ENCODE results near the gene TSPAN17.
"Not testable (repeated sequence)": the region's sequence is repeated elsewhere in the genome, so short reads cannot be mapped to it uniquely, and the experiment has no call there.

The TSPAN17 gene, protein sequence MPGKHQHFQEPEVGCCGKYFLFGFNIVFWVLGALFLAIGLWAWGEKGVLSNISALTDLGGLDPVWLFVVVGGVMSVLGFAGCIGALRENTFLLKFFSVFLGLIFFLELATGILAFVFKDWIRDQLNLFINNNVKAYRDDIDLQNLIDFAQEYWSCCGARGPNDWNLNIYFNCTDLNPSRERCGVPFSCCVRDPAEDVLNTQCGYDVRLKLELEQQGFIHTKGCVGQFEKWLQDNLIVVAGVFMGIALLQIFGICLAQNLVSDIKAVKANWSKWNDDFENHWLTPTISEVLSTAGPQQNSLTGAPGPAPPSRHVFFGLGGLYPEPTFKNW

DNA sequence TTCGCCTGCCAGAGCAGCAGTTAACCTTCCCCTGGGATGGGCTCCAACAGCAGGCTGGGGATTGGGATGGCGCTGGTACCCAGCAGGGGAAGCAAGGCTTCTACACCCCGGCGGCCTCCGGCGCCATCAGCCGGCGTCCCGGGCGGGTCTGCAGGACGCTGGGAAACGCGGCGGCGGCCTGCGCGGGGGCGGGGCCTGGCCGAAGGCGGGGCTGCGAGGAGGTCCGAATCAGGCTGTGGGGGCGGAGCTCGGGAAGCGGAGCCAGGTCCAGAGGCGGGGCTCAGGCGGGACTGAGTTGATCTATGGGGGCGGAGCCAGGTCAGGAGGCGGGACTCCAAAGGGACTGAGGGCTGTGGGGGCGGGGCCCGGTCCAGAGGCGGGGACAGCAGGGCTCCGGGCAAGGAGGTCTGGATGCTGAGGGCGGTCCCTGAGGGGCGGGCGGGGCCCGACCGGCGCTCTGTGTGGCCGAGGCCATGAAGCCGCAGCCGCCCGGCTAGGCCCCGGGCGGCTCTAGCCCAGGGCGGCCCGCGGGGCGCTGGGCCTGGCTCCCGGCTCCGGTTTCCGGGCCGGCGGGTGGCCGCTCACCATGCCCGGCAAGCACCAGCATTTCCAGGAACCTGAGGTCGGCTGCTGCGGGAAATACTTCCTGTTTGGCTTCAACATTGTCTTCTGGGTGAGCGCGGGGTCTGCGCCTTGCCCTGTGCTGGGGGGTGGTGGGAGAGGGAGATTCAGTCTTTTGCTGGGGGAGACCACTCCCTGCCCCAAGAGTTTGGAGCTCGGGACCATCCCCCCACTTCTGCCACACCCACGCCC, at the start of gene TSPAN17:
Gene TSPAN17, plus strand, starts transcription at position 455 of the 813 bp plus-strand sequence. Its CDS starts 132 bp downstream, at position 587.
- peak; percentile 99 for DNase-seq

DNA sequence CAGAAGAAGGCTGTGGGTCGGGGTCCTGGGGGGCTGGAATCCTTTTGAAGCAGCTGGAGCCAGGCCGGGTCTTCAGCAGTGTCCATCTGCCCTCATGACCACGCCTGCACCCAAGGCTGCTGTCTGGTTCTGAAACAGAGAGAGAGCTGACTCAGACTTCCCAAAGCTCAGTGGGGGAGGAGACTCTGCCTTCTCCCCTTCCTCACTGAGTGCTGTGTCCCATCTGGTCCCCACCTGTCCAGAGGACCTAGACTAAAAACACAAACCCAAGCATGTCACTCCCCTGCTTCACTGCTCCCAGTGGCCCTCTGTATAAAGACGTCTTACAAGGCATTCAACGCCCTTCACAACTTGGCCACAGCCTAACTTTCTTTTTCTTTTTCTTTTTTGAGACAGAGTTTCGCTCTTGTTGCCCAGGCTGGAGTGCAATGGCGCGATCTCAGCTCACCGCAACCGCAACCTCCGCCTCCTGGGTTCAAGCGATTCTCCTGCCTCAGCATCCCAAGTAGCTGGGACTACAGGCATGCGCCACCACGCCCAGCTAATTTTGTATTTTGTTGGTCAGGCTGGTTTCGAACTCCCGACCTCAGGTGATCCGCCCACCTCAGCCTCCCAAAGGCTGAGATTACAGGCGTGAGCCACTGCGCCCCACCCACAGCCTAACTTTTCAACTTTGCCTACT, 47.4 kb upstream of the TSPAN17 start:
- not testable (repeated sequence) for DNase-seq

DNA sequence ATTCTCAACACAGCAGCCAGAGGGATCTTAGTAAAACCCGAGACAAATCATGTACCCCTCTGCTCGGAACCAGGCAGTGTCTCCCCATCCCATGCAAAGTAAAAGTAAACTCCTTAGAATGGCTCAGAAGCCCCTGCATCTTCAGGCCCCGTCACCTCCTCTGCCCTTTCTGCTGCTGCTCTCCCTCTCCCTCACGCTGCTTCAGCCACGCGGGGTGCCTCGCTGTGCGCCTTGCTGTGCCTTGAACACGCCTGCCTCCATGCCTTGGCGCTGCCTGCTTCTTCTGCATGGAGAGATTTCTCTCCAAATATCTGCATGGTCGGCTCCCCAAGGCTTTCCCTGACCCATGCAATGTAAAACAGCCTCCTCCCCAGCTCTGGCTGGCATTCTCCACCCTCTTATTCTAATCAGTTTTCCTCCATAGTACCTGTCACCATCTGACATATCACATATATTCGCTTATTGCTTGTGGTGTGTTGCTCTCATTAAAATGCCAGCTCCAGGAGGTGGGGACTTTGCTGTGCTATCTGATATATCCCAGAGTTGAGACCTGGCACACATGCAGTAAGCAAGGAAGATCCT, 45.3 kb upstream of the TSPAN17 start:
- no peak for DNase-seq

DNA sequence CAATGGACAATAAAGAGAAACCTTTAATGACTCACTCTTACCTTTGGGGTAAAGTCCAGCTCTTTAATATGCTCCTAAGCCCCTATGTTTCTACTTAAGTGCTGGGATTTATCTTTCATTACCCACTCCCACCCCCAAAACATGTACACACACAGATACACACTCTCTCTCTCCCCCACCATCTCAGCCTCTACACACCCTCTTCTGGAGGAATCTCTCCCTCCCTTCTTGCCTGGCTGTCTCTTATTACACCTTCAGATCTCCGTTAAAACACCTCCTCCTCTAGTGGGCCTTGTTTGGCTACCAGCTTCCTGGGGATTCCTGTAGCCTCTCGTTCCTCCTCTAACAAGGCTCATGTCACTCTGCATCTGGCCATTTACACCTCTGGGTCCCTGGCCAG, 44.2 kb upstream of the TSPAN17 start:
- no peak for DNase-seq

DNA sequence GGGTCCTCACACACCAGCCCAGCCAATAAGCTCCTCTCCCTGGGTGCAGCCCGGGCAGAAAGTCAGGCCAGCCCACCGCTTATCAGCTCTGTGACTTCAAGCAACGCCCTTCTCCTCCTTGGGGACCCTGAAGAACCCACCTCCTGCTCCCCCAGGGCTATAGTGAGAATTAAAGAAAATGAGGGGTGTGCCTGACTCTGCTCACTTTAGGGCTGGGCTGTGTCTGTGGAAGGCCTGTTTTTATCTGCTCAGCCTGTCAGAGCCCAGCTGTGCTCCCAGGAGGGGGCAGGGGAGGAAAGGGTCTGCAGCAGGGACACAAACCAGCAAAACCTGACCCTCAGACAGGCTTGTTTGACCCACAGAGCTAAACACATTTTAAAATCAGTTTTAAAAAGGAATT, 41.3 kb upstream of the TSPAN17 start:
- no peak for DNase-seq

DNA sequence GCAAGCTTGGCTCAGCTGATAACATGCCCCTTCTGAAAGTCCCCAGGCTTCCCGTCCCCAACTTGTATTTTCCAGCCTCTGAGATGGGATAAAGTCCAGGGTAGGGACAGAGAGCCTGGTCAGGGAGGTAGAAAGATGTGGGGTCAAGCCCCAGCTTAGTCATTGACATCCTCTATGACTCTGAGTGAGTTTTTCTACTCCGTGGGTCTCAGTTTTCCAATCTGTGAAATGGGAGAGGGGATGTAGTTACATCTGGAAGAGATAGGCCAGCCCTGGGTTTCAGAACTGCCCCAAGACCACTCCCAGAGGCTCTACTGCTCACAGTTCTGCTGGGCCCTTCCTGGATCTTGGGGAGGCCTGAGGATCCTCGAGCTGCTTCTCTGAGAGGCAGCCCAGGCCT, 40.4 kb upstream of the TSPAN17 start:
- DNase-seq = no peak

DNA sequence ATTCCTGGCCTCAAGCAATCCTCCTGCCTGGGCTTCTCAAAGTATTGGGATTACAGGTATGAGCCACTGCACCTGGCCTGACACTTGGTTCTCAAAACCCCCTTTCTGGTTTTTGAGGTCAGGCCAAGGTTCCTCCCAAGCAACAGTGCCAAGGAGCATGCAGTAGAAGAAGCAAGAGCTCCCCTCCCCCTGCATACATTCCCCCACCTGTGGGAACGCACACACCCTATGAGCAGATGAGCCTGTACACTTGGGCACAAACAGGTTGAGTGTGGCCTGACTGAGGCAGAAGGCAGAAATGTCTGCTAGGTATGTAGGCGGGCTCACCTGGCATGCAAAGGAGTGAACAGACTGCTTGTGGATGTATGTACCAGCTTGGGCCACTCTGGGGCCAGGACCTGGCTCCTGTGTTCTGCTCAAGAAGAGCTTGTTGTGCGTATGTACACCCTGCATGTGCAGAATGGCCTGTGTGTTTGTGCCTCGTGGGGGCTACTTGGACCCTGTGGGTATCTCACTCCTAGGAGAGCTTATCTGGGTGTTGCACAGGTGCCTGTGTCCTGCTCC, 39.1 kb upstream of the TSPAN17 start:
- no peak for DNase-seq

DNA sequence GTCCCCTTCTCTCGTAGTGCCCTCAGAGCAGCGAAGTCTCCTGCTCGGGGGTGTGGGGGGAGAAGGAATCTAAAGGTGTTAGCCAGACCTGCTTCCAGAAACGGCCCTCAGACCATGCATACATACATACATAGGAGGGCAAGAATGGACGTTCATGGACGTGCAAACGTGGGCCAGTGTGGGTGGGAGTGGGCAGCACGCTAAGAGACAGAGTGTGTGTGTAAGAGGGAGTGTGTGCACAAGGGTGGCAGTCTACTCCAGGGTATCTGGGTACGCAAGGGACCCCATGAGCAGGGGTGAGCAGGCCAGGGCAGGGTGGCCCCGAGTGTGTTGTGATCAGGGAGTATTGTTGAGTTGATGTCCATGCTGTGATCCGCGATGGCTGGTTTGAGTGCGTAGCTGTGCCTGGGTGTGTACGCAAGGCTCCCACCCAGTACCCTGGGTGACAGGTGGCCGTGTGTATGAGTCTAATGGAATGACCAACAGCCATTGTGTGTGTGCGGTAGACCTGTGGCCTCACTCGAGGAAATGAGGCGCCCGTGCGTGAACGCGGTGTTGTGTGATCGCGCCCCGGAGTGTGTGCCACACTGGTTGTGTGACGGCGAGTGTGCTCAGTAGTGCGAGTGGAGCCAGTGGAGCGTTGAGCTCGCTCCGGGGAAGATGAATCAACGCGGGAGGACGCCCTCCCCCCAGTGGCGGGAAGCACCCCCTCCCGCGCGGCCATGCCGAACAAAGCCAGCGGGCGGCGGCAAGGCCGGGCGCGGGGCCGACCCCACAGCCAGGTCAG, 38.2 kb upstream of the TSPAN17 start:
- no peak for DNase-seq

DNA sequence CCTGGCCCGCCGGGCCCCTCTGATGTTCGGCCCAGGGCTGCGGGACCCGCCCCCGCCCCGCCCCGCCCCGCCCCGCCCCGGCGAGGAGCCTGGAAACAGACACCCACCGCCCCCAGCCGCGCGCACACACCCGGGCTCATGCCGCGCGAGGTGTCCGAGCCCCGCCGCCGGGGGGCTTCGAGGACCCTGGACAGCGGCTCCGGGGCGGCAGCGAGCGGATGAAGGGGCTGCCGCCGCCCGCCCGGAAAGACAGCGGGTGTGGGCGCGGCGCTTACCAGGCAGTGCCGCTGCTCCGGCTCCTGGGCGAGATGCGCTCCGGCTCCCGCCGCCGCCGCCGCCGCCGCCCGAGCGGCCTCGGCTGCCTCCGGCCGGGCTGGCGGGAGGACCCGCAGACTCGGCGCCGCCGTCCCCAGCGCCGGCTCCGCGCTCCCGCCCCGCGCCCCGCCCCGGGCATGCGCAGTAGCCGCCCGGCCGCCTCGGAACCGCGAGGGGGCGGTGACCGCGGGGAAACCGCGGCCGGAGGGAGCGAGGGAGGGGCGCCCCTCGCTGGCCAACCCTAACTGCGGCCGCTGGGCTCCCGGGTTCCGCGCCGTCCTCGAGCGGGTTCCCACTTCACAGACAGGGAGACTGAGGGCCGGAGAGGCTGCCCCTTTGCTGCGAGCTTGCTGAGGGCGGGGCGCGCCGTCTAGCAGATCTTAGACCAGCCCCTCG, 37.4 kb upstream of the TSPAN17 start, which contains the start of gene GPRIN1:
Gene GPRIN1, minus strand, starts transcription at position 433 of the 711 bp plus-strand sequence. CDS start 10,322 bp downstream, outside the sequence.
- DNase-seq = peak; percentile 56

DNA sequence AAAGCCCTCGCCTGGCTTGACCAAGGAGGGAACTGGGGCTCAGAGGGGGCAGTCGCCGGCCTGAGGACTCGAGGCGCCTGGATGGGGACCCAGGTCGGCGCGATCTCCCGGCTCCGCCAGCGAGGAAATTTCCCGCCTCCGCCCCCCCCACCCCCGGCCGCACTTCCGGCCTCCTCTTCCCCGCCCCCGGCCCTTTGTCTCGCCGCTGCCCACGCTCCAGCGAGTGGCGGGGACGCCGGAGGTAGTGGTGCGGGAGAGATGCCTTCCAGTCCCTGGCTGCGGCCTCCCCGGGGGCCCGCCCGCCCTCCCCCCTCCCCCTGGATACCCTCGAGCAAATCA, 36.9 kb upstream of the TSPAN17 start:
- DNase-seq = no peak

DNA sequence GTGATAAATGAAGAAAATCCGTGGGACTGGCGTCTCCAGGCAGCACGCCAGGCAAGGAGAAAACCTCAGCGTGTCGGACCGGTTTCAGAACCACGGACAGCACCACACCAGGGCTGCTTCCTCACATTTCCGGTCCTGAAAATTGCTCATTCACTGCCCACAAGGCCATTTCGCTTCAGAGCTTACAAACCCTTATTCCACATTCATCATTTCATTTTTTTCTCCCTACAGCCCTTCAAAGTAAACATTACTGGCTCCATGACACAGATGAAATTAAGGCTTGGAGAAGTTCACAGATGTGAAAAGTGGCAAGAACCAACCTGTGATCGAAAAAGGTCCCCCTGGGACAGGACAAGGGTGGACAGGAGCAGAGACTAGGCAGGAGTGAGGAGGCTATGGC, 35.8 kb upstream of the TSPAN17 start:
- DNase-seq = peak; percentile 54

DNA sequence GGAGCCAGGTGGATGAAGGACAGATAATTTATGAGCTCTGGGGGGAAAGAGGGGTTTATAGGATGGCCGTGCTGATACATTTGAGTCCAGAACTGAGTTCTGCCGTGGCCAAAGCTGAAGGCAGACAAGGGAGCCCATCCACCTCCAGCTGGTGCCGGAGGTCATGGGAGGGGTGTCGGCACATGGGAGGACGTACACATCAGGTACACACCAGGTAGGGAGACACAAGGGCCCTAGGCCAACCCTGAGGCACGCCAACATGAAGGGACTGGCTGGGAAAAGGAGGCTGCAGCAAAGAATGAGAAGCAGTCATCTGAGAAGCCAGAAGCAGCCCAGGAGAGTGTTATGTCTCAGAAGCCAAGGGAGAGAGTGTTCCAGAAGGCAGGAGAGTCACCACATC, 35.3 kb upstream of the TSPAN17 start:
- no peak for DNase-seq

DNA sequence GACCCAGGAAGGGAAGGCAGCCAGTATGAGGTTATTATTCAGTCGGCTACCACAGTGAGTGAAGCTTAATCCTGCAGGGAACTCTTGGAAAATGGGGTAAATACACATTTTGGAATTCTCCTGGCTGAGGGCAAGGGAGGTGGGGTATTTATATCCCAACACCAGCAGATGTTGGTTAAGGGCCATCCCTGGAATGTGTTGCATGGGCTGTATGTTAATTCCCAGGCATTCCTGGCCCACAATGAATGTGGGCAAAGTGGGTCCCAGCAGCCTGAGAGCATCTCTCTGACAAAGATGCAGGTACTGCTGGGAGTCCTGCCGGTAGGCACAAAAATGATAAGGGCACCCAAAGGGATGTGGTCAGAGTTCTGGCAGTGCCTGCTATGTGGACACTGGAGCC, 34.4 kb upstream of the TSPAN17 start:
- no peak for DNase-seq

DNA sequence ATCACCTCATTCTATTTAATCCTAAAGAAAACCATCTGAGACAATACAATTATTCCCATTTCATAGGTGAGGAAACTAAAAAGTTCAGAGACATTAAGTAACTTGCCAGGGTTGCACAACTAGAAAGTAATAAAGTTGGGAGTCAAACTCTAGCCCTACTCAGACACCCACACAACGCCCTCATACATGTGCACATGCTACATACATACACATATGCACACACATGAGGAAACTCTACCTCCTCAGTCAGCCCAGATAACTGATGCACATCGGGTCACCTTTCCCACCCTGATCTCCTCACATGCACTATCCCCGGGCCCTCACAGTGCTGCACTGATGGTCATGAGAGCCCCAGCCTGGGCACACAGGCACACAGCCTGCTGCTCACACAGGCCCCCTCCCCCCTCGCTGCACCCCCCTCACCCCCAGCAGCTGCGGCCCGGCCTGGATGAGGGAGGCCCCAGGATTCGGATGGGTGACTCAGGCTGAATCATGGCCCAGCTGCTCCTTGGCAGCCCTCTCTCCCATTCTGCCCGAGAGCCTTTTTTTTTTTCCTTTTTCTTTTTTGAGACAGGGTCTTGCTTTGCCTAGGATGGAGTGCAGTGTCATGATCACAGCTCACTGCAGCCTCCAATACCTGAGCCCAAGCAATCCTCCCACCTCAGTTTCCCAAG, 32.3 kb upstream of the TSPAN17 start:
- no peak for DNase-seq

DNA sequence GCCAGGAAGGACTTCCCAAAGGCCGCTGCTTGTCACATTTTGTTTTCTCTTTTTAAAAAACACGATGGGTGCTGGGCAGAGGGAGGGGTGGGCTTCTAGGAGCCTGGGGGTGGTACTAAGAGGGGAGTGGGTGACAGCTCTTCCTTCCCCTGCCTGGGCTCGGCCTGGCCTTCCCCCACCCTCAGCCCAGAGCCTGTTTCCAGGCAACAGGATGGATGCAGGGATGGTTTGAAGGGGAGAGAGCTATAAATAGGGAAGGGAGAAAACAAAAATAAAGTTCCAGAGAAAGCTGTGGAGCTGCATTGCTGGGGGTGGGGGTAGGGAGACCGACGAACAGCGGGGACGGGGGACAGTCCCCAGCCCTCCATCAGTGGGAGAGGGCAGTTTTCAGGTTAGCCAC, 30.8 kb upstream of the TSPAN17 start:
- DNase-seq = no peak

DNA sequence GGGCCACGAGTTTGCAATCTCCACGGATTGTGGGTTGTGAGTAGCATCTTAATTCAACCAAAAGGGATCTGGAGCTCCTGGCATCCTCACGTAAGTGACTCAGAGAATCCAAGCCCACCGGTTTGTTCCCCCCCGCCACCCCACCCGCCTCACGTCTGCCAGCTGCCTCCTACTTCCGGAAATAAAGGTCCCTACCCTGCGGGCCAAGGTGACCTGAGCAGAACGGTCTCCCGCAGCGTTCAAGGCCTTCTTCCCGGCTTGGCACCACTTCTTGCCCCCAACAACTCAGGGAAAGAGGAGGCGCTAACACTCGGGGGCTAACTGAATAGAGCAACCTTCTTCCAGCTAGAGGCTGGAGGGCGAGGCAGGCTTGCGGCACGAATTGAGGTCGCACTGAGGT, 28.5 kb upstream of the TSPAN17 start:
- DNase-seq = no peak

DNA sequence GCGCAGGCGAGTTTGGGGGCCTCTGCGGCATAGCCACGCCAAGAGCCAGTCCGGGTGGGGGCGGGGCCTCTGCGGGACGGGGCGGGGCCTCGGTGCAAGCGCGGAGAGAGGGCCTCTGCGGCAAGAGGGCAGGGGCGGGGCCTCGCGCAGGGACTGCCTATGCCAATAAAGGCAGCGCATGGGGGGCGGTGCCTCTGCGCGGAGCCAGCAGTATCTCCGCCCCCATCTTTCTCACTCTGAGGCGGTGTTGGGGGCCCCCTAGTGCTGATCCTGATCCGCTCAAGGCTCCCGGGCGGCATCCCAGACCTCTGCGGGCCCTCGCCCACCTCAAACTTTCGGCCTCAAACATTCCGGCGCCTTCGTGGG, 28.1 kb upstream of the TSPAN17 start:
- DNase-seq = peak; percentile 41

DNA sequence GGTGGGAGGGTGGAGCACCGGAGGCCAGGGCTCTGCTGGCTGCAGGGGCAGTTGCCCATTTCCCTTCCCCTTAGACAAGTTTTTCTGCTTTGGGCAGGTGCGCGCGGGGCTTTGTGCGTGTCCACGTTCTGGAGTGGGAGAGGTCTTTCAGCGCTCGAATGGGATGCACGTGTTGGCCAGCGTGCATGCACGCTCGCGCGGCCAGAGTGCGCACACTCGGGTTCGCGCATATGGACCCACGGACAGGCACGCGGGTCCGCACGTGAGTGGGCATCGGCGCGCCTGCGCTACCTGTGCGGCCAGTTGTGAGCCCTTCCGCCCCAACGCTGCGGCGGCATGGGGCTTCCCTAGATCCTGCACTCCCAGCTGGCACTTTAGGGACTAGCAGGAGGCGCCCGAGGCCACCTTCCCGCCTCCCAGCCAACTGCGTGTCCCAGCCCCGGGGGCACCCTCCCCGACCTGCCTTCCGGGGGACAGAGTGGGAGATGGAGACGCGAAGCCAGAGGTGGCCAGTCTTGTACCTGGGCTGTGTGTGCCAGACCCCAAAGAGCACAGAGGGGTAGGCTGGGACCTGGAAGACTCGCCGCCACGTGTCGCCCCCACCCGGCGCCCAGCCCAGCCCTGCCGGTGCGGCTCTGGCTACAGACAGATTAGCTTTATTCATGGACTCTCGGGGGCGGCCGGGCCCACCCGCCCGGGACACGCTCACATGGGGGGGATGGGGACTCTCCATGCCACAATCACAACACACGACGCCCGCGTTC, 27.5 kb upstream of the TSPAN17 start:
- DNase-seq = no peak

DNA sequence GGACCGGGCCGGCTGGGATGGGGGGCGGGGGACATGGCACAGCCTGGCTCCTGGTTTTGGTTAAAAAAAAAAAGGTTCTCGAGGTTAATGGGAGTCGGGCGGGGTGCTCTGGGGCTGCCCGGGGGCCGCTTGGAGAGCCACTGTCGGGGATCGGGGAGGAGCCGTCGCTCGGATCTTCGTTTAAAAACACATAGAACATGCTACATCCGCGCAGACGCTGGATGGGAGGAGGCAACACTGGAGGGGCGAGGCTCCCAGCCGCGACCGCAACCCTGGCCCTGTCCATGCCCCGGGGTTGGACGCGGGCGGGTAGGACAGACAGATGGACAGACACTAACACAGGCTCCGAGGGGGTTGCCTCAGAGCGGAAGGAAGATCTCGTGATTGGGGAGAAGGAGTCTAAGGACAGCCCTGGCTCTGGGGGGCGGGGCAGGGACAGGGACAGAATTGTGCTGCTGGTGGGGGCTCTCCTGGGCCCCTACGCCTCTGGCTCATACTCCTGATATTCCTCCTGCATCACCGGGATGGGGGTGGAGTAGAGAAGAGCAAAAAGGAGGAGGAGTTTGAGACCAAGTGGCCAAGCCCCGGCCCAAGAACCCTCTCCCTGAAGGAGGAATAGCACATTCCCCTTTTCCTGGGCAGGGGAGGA, 26.8 kb upstream of the TSPAN17 start:
- no peak for DNase-seq

DNA sequence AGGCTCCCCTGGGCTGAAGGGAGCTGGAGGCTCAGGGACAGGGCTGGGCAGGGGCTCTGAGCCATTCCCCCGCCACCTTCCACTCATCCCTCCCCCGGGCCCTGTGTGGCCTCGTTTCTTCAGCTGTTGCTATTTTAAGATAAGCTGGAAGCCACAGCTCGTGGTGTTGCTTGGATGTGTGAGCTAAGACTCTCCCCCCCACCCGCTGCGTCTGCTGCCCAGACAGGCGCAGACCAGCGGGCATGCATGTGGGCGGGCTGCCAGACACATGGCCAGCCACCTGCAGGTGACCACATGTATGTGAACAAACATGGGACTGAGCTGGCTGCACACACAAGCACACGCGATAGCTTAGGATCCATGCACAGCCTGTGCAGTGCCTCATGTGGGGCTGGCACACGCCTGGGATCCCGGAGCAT, 25.6 kb upstream of the TSPAN17 start:
- DNase-seq = no peak

Data from GOT3 (cell line).